Activated T-cell treated with anti-CD3 and anti-CD28 coated beads for 48 hours (primary cell): Measurements from ENCODE around the gene C14orf93.
A peak's percentile ranks its signal among the peaks of the same experiment; 100 is the strongest.

Source experiments
- DNase-seq: peaks from one replicate; pipeline ENCODE4 v3.0.0-alpha.2; 2020; ENCODE audit warnings: low read depth

Gene C14orf93

DNA sequence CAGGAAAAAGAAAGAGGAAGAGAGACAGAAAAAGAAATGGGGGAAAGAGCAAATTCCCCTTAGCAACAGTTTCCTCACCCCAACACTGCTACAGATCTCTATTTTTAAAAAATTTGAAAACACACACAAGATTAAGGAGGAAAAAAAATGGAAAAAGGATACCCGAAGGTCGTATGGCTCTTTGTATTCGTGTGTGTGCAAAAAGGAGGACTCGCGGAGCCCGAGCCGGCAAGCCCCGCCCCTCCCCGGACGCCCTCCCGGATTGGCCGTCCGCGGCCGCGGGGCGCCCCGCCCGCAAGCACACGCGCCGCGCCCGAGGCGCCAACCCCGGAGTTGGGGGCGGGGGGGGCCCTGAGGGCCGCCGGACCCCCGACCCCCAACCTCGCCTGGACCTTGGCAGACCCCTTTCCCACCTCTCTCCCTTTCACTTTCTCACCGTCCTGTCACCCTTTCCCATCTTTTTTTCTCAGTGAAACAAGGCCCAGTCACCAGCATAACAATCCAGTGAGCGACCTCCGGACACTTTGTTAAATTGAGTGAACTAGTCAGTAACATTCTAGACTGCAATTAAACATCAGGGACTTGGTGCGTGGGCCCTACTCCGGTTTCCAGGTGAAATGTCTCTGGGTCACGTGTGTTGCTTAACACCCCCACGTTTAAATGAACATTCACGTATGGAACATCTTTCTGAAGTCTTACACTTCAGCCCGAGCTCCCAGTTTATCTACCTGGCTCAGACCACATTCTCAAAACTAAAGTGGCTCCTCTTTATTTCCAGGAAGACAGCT lies at the start of gene C14orf93:
C14orf93 (minus strand) TSS at position 205 of the 788 bp plus-strand sequence. CDS start 11,120 bp downstream, outside the sequence.
- DNase-seq = peak; percentile 83

DNA sequence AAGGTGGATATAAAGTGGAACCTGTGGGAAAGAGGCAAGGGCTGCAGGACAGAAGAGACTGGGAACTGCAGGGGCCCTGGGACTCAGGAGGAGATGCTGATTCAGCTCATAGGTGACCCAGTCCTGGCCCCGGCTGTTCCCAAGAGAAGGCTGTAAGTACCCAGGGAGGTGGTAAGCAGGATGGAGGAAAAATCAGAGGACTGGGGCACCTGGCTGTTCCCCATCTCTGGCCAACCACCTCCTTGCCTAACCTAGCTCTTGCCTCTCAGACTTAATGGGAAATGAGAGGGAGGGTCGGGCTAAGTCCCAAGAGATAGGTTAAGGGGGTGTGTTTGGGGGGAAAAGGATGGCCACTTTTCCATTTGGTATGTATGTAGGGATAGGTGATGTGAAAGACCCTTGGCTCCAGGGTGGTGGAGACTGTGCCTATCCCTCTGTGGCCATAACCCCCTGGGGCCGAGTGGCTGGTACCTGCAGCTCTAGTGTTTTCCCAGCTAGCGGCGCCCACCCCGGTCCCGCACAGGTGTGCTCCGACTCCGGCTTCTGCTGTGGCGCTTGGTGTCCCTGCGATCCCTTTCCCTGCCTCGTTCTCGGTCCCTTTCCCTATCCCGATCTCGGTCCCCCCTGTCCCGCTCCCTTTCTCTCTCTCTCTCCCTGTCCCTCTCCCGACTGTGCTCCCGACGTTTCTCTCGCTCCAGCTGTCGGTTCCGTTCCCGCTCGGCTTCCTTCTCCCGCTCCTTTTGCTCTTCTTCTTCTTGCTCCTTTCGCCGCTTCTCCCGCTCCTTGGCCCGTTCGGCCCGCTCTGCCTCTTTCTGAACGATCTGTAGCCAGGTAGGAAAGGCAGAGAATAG lies 48.9 kb upstream of the C14orf93 start:
- DNase-seq = no peak

DNA sequence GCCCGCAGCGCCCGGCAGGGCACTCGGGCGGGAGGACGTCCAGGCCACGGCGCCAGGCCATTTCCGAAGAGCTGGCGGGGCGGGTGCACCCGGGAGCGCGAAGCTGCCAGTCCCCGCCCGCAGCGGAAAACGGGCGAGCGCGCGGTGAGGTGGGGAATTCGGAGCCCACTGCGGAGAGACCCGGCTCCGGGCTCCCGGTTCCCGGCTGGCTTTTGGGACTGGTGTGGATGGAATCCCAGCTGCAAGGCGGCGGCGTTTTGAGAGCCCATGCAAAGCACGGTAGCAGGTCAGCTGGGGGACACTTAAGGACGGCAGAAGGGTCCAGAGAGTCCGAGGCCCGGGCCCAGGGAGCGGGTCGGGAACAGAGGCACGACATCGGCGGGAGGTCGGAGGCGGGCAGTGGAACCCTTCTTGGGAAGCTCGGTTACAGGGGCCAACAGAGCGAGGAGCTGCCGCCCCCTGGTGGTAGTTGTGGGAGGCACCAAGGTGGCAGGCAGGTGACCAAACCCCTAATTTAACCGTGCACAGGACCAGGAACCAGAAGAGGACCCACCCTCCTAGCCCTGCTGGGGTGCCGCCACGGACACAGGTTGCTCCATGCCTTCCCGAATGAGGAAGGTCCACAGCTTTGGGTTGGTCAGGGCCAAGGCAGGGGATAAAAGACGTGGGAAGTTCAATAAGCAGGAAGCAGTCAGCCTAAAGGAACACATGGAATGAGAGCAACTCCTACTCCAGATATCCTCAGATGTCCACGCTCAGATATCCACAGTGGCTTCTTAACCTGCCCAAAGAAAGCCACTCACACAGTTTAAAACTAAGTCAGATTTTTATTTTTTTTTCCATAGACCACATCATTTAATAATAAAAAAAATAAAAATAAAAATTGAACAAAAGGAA lies 48.1 kb upstream of the C14orf93 start:
- peak; percentile 85 for DNase-seq

GRCh38 chr14:23056956-23057756 lies 47.2 kb upstream of the C14orf93 start, which contains the start of gene CDH24:
Gene CDH24, minus strand, starts transcription at chr14:23057520. Its CDS starts 1,787 bp downstream, at chr14:23055733.
- peak; percentile 66 for DNase-seq

DNA sequence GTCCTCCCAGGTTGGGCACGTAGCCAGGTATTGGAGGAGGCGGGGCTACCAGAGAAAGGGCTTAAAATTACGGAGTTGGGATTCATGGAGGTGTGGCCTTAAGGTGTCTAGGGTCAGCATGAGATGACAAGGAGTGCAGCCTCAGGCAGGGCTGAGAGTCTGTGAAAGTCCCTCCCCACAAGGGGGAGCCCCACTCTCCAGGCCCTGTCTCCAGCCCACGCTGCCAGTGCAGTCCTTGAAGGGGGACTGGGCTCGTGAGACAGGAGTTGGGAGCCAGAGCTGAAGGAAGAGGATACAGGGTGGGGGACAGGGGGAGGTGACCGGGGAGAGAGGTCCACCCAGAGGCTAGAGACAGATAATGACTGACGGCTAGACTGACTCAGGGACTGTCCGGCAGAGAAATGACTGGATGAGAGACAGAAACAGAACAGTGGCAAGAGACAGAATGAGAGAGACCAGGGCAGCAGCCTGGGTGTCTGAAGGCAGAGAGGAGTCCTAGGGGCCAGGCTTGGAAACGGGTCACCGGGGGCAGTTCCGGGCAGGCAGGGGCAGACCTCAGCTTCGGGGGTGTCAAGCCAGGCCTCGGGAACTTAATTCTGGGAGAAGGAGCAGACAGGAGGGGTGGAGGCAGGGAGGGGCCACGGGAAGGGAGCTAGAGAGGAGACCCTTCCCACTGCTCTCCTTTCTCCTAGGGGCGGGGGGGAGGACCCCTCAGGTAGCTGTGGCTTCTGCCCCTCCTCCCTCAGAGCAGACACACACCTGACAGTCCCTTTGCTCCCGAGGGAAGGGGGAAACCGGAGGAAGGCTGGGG lies 46.4 kb upstream of the C14orf93 start:
- peak; percentile 58 for DNase-seq

DNA sequence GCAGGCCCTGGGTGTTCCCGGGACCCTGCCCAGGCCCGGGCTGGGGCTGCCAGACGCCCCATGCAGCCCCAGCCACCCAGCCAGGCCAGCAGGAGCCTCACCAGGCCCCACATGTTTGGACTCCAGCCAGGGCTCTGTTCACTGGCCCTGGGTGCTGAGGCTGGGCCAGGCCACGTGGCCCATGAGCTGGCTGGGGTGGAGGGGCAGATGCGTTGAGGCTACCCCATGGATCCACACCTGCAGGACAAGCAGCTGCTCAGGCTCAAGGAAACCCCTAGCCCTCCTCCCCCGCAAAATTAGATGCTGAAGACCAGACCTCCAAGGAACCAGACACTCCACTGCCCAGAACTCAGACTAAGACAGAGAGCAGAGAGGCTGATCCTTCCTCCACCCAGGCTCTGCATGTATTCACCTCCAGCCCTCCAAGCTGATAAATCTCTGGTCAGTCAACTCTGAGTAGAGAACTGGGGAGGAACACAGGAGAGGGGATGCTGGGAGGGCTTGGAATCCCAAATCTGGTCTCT lies 45.7 kb upstream of the C14orf93 start:
- DNase-seq = no peak

- no peak for DNase-seq
These were observed 45.2 kb upstream of the C14orf93 start for GRCh38 chr14:23055147-23055550.

GRCh38 chr14:23054000-23054811 lies 44.3 kb upstream of the C14orf93 start:
- no peak for DNase-seq

DNA sequence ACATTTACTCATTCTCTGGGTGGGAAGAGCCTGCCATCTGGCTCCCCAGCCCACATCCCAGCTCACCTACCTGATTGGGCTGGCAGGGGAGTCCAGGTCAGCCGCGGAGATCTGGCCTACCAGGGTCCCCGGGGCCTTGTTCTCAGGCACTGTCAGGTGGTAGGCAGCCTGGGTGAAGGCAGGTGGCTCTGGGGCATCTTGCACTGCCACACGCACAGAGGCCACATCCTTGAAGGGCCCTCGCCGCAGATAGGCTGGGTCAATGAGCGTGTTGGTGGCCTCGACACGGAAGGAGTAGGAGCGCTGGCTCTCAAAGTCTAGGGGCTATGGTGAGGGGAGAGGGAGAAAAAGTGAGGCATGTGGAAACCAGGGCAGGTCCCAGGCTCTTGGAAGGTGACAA lies 43.5 kb upstream of the C14orf93 start:
- no peak for DNase-seq

DNA sequence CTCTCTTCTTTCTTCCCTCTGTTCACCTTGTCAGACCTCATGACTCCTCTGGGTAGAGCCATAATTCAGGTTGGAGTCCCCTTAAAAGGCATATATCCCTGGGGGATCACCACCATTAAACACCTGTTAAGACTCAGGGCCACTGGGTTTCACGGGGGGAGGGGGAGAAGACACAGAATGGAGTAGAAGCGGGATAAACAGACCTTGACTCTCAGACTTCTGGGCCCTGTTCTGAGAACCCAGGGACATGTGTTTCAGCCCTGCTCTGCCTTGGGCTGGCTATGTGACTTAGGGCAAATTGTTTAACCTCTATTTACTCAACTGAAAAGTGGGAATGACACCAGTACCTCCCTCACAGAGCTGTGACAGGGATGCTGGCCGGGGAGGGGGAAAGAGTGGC lies 42.7 kb upstream of the C14orf93 start:
- DNase-seq = no peak

DNA sequence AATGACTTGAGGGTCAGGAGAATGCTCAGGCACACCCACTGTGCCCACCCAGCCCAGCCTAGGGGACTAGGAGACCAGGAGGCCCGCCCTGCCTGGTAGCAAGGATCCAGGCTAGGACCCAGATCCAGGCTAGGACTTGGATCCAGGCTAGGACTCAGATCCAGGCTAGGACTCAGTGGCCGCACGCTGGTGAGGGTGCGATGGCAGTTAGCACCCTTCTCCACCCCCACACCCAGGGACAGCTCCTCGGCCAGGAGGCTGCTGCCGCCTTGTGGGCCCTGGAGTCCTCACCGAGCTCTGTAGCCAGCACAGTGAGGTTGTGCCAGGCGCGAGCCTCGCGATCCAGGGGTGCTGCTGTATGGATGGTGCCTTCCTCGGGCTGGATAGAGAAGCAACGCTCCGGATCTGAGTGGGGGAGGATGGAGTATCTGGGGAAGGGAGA lies 42.3 kb upstream of the C14orf93 start:
- no peak for DNase-seq

- no peak for DNase-seq
These were observed 41.5 kb upstream of the C14orf93 start for GRCh38 chr14:23051141-23052057.

- no peak for DNase-seq
These were observed 39.1 kb upstream of the C14orf93 start for GRCh38 chr14:23049011-23049410.

- no peak for DNase-seq
These were observed 38.1 kb upstream of the C14orf93 start for GRCh38 chr14:23047751-23048693.

- no peak for DNase-seq
These were observed 37.2 kb upstream of the C14orf93 start for GRCh38 chr14:23047034-23047634.
